Activated T-cell treated with anti-CD3 and anti-CD28 coated beads for 24 hours (primary cell): ENCODE data around the gene CWC27.

ENCODE experiments used
- DNase-seq: peaks from one replicate; pipeline ENCODE4 v3.0.0-alpha.2; 2020; ENCODE audit warnings: low read depth

CWC27 gene

GRCh38 chr5:64979531-64979930, 210.8 kb downstream of the CWC27 start:
- DNase-seq, result no peak

- DNase-seq, result no peak
These were observed 211.4 kb downstream of the CWC27 start for GRCh38 chr5:64980176-64980575.

- DNase-seq, result no peak
These were observed 219.0 kb downstream of the CWC27 start for GRCh38 chr5:64987768-64988167.

DNA sequence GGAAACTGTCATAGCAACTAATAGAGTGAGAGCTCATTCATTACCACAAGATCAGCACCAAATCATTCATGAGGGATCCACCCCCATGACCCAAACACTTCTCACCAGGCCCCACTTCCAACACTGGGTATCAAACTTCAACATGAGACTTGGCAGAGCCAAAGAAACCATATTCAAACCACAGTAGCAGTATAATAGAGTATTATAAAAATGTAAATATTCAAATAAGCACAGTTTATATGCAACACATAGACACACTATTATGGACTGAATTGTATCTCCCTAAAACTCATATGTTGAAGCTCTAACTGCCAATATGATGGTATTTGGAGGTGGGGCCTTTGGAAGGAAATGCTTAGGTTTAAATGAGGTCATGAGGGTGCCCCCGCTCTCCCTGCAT, 240.5 kb downstream of the CWC27 start:
- DNase-seq, result no peak

DNA sequence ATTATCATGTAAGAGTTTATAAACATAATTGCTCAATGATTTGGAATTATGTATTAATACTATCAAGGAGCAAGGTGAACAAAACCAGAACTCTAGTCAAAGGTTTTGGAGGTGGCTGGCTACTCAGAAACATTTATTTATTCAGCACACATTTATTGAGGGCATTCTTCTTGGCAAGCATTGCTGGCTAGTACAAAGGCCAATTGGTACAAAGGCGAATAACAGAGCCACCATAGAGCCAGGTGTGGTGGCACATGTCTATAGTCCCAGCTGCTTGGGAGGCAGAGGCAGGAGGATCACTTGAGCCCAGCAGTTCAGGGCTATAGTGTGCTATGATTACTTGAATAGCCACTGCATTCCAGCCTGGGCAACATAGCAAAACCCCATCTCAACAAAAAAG, 242.1 kb downstream of the CWC27 start:
- no peak for DNase-seq

GRCh38 chr5:65012301-65012892, 243.7 kb downstream of the CWC27 start:
- no peak for DNase-seq

- no peak for DNase-seq
These were observed 244.4 kb downstream of the CWC27 start for GRCh38 chr5:65013166-65013565.

GRCh38 chr5:65014769-65015168, 246.0 kb downstream of the CWC27 start:
- DNase-seq, result no peak

DNA sequence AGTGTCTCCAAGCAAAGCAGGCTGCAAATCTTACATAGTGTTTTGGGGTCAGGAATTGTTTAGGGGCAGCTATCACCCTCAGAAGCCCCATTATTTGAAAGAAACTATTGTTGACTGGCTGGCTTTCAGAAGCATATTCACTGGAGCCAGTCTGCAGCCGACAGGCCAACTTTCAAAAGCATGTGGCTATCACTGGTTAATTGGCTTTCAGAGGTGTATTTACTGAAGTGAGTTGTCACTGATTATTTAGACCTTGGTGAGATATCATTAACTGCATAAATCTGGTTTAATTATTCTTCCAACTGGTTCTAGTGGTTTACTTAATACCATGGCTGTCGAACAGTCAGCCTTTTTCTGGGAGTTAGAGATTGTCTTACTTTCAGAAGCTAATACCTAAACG, 247.0 kb downstream of the CWC27 start:
- no peak for DNase-seq

DNA sequence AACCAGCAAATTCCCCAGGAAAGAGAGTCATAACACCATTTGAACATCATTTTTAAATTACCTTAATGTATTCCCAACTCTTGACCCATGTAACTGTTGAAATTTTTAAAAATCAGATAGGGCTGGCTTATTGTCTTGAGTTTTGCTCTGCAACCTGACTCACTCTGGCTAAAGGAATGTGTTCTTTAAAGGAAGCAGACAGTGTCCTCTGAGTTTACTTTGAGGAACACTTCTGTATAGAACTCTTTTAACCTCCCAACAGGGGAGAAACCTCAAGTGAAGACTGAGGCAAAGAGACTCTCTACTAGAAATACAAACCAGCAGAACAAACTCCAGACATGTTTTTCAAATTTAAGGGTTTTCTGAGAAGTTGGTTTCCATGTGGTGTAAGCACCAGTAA, 248.9 kb downstream of the CWC27 start:
- no peak for DNase-seq

DNA sequence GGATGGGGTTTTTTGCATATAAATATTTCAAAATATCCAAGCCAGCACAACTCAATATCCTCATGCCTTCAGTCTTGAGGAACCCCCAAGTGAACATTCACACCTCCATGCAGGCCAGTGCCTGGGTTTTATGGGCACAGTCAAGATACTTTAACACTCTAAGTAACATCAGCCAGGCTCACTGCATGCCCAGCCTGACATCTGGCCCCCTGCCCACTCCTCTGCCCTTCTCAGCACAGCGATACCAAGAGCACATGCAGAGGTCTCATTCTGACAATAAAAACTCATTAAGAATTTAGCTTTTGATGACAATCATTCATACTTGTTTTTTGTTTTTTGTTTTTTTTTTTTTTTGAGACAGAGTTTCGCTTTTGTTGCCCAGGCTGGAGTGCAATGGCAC, 250.0 kb downstream of the CWC27 start:
- no peak for DNase-seq

GRCh38 chr5:65020492-65020891, 251.8 kb downstream of the CWC27 start:
- no peak for DNase-seq

GRCh38 chr5:65021527-65022226, 252.9 kb downstream of the CWC27 start:
- no peak for DNase-seq

- no peak for DNase-seq
These were observed 254.2 kb downstream of the CWC27 start for GRCh38 chr5:65022932-65023331.

- no peak for DNase-seq
These were observed 256.0 kb downstream of the CWC27 start for GRCh38 chr5:65024681-65025080.

GRCh38 chr5:65026816-65027548, 258.3 kb downstream of the CWC27 start:
- no peak for DNase-seq

- DNase-seq, result no peak
These were observed 260.4 kb downstream of the CWC27 start for GRCh38 chr5:65029178-65029577.

GRCh38 chr5:65030056-65030455, 261.3 kb downstream of the CWC27 start:
- DNase-seq, result no peak

GRCh38 chr5:65032250-65032649, 263.5 kb downstream of the CWC27 start:
- DNase-seq, result no peak

- no peak for DNase-seq
These were observed 265.5 kb downstream of the CWC27 start for GRCh38 chr5:65034029-65034812.

GRCh38 chr5:65034813-65035209, 266.1 kb downstream of the CWC27 start:
- no peak for DNase-seq
